Ishikawa (cell line): ENCODE results near the gene LIMCH1.

ENCODE experiments used
- CEBPB ChIP-seq: IDR thresholded peaks from 2 replicates; pipeline ENCODE4 v1.6.1; 2012
- CREB1 ChIP-seq: IDR thresholded peaks from 2 replicates; pipeline ENCODE4 v1.6.1; 2012; ENCODE audit warnings: low read depth
- EGR1 ChIP-seq: IDR thresholded peaks from 2 replicates; pipeline ENCODE4 v1.6.1; 2012
- EP300 ChIP-seq: IDR thresholded peaks from 2 replicates; pipeline ENCODE4 v1.6.1; 2012; ENCODE audit warnings: borderline replicate concordance
- FOXM1 ChIP-seq: IDR thresholded peaks from 2 replicates; pipeline ENCODE4 v1.6.1; 2012; ENCODE audit warnings: low read depth, borderline replicate concordance
- MAX ChIP-seq: IDR thresholded peaks from 2 replicates; pipeline ENCODE4 v1.6.1; 2012
- REST ChIP-seq: IDR thresholded peaks from 2 replicates; pipeline ENCODE4 v1.6.1; 2012; ENCODE audit warnings: low read depth, mild to moderate bottlenecking
- TAF1 ChIP-seq: IDR thresholded peaks from 2 replicates; pipeline ENCODE4 v1.6.1; 2012; ENCODE audit warnings: low read depth, mild to moderate bottlenecking
- YY1 ChIP-seq: IDR thresholded peaks from 2 replicates; pipeline ENCODE4 v1.6.1; 2012; ENCODE audit warnings: low read depth

GRCh38 chr4:41559940-41560516 is 22.1 kb downstream of the LIMCH1 start:
- no peak for TF ChIP-seq FOXM1
- TF ChIP-seq YY1 = no peak
- no peak for TF ChIP-seq CREB1
- TF ChIP-seq EP300 = no peak
- TF ChIP-seq CEBPB = no peak
- TF ChIP-seq TAF1 = no peak
- TF ChIP-seq EGR1 = no peak
- no peak for TF ChIP-seq REST
- TF ChIP-seq MAX = no peak
